HL-60 (cell line): Measurements from ENCODE around the gene CHST11.

ENCODE experiments used
- CTCF ChIP-seq: IDR thresholded peaks from one replicate; pipeline ENCODE4 v1.5.1; 2011; ENCODE audit warnings: low read length, control low read depth, inconsistent platforms; ENCODE audit not compliant: insufficient read depth
- GABPA ChIP-seq: IDR thresholded peaks from 2 replicates; pipeline ENCODE4 v1.6.1; 2012; ENCODE audit warnings: low read depth
- POLR2AphosphoS5 ChIP-seq: IDR thresholded peaks from 2 replicates; pipeline ENCODE4 v1.6.1; 2012; ENCODE audit warnings: low read depth
- REST ChIP-seq: IDR thresholded peaks from 2 replicates; pipeline ENCODE4 v1.6.1; 2012; ENCODE audit warnings: low read depth; ENCODE audit not compliant: insufficient replicate concordance

- TF ChIP-seq POLR2AphosphoS5, result no peak
- no peak for TF ChIP-seq CTCF
- TF ChIP-seq REST, result no peak
- no peak for TF ChIP-seq GABPA
These were observed 63.6 kb downstream of the CHST11 start for GRCh38 chr12:104520242-104520900.
